Colon (tissue), 2 donors: ENCODE results near the gene NADK2.

Source experiments
- FAIRE-seq: peaks from 2 replicates; lab custom pipeline; 2012; peaks lifted over from hg19 to GRCh38; lab: Jason Lieb, UNC
- donor health status: control.
- donor health status: control.

NADK2 gene

GRCh38 chr5:36246036-36246800 is 4.5 kb upstream of the NADK2 start:
- FAIRE-seq, result no peak

DNA sequence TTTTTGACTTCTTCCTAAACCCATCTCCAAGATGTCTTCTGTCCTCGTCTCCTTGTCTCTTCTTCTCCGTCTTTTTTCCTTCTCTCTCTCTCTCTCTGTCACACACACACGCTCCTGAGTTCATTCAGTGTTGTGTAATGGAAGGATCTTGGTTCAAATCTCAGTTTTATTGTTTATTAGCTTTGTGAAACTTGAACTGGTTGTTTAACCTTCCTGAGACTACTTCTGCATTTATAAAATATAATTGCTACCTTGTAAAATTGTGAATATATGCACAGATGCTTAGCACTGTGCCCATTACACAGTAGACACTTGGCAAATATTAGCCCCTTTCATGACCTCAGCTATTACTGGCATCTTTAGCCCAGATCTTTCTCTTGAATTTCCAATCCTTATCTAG is 2.4 kb upstream of the NADK2 start:
- no peak for FAIRE-seq

DNA sequence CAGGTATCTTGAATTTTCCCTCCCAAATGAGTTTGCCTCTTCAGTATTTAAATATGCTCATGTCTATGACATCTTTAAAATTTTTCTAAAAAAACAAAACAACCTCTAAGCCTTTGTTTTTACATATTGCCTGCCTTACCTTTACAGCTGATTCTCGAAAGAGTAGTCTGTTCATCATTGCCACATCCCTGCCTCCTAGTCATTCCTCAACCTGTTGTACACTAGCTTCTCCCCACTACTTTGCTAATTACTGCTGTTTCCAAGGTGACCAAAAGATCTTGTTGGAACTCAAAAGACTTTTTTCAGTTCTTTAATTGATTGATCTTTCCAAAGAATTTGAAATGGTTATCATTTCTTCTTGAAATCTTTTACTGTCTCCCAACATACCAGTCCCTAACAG is 1.9 kb upstream of the NADK2 start:
- no peak for FAIRE-seq

GRCh38 chr5:36242534-36243485 is 1.1 kb upstream of the NADK2 start:
- no peak for FAIRE-seq

GRCh38 chr5:36240779-36241630 is 720 bp downstream of the NADK2 start:
- no peak for FAIRE-seq

DNA sequence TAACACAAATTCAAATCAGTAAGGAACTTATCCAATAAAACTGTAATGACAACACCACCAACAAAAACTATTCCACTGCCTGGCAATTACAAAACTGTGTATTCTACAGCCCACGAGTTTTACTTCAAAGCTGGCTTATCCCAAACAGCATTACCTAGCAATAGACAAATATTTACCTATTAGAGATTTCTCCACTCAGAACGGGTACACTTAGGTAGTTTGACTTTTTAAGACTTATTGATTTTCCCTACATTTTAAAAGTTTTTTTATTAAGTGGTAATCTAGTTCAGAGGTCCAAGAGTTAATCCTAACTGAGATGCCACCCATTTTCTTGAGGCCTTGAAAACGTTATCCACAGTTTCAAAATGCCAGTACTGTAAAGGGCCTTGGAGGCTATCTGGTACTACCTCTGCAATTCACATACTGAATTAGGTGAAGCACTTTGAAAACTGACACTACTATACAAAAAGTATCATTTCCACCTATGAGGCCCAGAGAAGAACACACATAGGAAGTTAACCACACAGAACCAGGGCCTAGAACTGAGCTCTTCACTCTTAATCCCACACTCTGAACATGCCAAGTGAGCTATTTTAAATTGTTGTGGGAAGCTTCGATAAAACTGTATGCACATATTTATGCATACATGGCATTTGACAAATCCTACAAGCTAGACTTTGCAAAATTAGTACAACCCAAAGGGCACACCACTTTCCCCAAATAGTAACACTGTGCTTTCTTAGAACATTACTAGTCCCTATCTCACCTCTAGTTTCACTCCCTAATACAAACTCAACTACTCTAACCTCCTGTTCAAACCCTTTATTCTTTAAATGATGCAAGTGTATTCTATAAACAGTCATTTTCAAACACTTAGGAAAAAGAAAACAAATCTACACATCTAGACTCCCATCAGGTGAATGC is 2.1 kb downstream of the NADK2 start:
- FAIRE-seq, result no peak

DNA sequence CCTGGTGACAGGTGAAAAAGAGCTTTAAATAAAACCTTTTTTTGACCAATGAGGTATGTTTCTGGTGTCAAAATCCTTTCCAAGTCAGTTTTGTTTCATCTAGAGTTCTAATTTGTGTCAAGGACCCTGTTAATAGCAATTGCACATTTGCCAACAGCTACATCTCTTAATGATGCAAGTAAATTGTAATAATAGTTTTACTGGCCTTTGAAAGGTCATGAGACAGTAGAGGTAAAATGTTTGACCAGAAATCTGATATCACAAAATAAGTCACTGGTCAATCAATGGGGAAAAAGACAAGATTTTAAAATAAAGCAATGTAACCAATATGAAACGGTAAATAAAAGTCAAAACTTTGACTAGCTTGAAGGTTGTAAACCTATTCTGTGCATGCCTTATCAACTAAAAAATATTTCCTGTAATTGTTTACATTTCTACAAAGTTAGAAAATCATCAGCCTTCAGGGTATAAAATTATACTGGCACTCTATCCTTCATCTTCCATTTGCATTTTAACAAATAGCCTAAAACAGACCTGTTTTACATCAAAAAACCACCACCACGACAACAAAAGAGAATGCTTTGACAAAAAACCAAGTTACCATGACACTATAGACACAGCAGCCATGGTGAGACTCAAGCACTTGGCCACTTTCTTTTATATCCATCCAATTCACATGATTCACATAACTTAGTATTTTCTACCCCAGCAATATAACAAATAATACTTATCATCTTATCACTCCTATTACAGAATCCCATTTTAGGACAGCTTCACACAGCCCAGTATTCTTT is 3.0 kb downstream of the NADK2 start:
- FAIRE-seq, result no peak

DNA sequence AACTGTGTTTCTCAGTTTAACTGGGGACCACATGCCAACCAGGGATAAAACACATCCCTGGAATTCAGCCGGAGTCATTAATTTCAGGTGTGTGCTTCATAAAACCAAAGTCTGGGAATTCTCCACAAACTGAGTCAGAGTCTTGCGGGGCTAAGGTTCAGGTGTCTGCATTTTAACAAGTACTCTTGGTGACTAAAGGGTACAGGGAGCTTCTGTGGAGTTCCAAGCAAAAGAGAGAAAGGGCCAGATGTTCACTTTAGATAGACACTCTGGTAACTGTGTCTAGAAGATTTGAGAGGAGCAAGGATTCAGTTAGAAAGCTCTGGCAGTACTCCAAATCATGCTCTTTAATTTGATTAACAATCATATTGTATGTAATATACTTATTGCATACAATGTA is 4.0 kb downstream of the NADK2 start:
- FAIRE-seq, result no peak

- FAIRE-seq, result no peak
Observed at GRCh38 chr5:36236801-36237200, 4.9 kb downstream of the NADK2 start.

DNA sequence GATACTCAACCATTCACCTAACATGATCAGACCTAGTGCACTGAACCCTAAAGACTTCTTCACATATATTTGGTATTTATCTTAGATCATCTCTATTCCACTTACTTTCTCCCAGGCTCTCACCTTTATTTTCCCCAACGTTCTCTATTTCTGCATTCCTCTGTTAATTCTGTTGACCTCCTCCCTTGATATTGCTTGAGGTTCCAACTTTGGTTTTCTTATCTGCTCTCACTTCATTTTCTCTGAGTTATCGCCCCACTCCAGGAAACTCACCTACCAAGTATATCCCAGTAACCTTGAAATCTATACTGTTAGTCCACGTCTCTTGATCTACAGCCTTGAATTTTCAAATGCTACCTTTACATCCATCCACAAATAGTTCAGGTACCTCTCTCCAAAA is 9.2 kb downstream of the NADK2 start:
- FAIRE-seq, result no peak

- no peak for FAIRE-seq
Observed at GRCh38 chr5:36230151-36230790, 11.5 kb downstream of the NADK2 start.

- FAIRE-seq, result no peak
Observed at GRCh38 chr5:36228505-36228904, 13.2 kb downstream of the NADK2 start.

DNA sequence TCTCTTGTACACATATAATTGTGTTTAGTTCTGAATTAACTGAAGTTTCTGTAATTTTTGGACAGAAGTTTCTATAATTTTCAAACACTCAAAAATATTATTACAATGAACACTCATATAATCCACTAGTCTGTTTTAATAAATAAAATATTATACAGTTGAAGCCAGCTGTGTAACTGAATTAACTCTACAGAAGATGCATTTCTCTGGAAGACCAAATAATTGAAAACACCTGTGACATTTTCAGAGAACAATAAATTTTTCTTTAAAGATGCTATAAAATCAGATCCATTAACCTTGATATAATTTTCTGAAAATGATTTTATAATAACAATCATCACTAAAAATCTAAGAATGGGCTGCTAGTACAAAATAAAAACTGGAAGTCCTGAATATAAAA is 14.7 kb downstream of the NADK2 start:
- peak; percentile 24 for FAIRE-seq

- no peak for FAIRE-seq
Observed at GRCh38 chr5:36222620-36223019, 19.1 kb downstream of the NADK2 start.

DNA sequence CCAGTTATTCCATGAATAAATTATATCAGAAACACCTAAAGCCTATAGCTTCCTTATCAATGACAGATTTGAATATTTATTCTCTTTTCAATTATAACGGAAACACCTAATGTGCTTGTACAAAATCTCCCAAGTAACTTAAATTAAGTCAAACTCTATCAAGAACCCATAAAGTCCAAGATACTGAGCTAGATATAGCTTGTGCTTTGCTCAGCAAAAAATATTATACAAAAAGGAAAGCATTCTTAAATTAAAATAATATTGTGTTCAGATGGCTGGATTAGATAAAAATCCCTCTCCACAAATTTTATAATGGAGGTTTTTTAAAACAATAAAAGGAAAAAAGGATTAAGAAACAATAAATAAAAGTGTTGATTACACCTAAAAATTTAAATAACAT is 23.7 kb downstream of the NADK2 start:
- no peak for FAIRE-seq

- no peak for FAIRE-seq
Observed at GRCh38 chr5:36217567-36217966, 24.2 kb downstream of the NADK2 start.

DNA sequence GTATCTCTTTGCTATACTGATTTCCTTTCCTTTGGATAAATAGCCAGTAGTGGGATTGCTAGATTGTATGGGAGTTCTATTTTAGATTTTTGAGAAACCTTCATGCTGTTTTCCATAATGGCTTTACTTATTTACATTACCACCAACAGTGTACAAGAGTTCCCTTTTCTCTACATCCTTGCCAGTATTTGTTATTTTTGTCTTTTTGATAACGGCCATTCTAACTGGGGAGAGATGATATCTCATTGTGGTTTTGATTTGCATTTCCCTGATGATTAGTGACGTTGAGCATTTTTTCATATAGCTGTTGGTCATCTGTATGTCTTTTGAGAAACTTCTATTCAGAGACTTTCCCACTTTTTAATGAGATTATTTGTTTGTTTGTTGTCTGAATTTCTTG is 25.8 kb downstream of the NADK2 start:
- no peak for FAIRE-seq

GRCh38 chr5:36214436-36214835 is 27.3 kb downstream of the NADK2 start:
- no peak for FAIRE-seq

DNA sequence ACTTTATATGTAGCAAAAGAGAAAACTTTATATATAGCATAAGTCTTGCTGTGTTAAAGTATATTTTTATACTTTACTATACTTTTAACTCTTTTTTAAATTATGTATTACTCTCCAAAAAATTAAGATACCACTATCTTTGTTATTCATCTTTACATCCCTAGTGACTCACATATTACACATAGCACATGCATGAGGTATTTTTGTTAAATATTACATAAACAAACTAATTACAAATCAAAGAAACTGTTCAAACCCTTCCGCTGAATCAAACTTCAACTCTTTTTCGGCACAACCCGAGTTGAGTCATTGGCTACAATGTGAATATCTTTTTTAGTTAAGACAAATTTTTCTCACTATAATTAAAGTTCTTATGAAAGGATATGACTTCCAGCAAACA is 32.1 kb downstream of the NADK2 start:
- FAIRE-seq, result no peak

DNA sequence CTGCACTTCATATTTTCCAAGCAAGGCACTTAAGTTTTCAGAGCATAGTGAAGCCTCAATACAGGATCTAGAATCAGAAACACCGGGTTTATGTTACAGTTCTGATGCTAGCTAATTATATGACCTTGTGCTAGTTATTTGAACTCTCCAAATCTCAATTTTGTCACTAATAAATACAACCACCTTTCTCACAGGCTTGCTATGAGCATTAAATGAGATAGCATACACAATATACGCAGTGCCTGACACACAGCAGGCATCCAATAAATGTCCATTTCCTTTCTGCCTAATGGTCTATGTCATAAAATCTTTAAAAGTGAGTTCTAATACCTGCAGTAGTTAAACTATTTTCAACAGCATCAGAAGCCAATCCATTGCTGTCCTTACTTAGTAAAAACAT is 32.9 kb downstream of the NADK2 start:
- FAIRE-seq, result no peak
